ENCODE data around the gene DPEP1.
"Not testable (repeated sequence)": the region's sequence is repeated elsewhere in the genome, so short reads cannot be mapped to it uniquely, and the experiment has no call there.

The DPEP1 gene

GRCh38 chr16:89620406-89620841, 7.0 kb downstream of the DPEP1 start:
- no peak for DNase-seq

- DNase-seq, result no peak
Observed at GRCh38 chr16:89621136-89621697, 7.8 kb downstream of the DPEP1 start.

DNA sequence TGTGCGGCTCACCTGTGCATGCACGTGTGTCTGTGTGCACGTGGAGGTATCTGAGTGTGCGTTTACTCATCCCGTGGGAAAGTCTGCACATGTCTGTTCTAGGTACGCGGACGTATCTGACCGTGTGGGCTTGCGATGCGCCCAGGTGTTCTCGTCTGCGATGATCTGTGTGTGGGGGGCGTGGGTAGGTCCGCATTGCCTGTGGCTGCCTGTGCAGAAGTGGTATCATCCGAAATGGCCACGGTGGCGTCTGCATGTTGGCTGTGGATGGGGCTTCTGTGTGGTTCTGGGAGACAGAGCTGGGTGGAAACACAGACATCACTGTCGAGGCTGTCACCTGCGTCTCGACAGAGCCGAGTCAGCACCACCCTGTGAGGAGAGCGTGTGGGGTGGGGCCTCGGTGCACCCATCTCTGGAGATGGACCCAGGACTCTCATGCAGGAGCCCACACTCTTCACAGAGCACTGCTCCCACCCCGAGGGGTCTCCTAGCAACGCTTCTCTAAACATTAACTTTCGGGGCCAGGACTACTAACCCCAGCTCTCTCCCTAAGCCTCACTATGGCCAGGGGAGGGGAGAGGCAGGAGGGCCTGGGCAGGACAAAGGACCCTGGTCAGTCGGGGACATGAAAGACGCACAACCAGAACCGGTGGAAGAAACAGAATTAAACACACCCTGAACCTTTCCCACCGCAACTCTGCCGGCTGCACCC, 8.4 kb downstream of the DPEP1 start:
- no peak for DNase-seq

DNA sequence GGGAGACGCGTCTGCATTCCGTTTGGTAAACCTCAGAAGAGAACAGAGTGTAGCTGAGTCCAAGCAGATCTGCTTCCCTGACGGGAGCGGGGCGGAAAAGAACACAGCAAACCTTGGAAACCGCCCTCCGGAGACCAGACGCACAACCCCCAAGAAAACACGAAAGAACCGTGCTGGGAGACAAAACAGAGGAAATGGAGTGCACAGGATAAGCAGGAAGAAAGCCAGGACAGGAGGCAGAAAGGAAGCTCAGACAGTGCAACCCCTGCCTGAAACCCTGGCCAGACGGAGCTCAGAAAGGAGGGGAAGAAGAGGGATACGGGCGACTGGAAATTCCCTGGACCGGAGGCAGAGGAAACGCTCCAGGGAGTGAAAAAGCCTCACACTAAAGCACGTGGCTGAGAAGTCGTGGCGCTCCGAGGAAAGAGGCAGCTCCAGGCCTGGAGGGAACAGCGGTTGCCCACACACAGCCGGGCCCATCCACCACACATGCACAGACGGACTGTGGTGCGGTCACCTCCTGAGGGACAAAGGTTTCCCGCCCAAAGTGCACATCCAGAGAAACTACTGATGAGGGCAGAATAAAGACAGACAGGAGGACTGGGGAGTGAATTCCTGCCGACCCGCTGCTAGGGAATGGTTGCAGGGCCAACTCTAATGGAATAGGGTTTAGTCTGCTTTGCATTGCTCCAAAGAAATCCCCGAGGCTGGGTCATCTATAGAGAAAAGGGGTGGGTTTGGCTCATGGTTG, 10.2 kb downstream of the DPEP1 start:
- DNase-seq, result no peak

- no peak for DNase-seq
Observed at GRCh38 chr16:89624777-89625761, 11.6 kb downstream of the DPEP1 start.

DNA sequence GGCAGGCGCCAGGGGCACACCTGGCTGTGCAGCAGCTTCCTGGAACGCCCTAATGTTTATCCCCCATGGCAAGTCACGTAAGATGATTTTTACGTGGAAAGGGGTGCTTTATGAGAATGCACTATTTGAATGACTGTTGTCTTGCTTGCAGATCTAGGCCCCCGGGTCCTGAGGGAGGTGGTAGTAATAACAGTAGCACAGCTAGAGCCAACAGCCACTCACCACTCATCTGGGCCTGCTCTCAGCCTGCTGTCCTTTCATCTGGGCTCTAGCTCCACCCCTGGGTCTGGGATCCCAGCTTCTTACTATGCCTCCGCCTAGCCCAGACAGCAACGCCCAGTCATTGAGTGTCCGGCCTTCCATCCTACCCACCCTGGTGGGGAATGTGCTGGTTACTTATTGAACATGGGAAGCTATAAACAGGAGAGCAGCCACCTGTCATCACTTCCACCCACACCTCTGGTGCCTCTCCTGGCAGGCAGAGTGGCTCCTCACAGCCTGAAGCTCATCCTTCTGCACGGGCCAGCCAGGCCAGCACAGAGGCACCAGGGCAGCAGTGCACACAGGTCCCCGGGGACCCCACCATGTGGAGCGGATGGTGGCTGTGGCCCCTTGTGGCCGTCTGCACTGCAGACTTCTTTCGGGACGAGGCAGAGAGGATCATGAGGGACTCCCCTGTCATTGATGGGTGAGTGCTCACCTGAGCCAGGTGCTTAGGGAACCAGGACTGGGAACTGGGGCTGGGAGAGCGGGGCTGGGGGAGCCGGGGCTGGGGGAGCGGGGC, 16.6 kb downstream of the DPEP1 start:
- no peak for DNase-seq

DNA sequence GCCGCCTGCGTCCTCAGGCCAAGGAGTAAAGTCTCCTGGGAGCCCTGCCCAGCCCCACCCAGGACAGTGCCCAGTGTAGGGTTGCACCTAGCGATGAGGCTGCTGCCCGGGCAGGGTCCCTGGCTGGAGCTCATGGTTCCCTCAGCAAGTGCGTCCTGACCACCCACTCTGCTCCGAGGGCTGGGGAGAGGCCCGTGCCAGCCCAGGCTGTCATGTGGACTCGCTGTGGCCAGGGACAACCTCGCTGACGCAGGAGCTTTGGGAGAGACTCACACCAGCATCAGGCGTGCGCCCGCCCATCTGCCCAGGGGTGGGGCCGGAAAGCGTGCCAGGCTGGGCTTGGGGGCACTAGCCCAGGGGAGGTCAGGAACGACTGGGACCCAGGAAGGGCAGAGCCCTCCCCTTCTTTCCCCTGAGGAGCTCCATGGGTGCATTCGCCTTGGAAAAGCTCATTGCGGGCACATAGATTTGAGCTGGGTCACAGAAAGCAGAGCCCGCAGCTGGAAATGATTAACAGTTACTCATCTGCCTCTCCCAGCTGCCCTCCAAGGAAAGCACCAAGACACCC, 19.7 kb downstream of the DPEP1 start:
- no peak for DNase-seq

DNA sequence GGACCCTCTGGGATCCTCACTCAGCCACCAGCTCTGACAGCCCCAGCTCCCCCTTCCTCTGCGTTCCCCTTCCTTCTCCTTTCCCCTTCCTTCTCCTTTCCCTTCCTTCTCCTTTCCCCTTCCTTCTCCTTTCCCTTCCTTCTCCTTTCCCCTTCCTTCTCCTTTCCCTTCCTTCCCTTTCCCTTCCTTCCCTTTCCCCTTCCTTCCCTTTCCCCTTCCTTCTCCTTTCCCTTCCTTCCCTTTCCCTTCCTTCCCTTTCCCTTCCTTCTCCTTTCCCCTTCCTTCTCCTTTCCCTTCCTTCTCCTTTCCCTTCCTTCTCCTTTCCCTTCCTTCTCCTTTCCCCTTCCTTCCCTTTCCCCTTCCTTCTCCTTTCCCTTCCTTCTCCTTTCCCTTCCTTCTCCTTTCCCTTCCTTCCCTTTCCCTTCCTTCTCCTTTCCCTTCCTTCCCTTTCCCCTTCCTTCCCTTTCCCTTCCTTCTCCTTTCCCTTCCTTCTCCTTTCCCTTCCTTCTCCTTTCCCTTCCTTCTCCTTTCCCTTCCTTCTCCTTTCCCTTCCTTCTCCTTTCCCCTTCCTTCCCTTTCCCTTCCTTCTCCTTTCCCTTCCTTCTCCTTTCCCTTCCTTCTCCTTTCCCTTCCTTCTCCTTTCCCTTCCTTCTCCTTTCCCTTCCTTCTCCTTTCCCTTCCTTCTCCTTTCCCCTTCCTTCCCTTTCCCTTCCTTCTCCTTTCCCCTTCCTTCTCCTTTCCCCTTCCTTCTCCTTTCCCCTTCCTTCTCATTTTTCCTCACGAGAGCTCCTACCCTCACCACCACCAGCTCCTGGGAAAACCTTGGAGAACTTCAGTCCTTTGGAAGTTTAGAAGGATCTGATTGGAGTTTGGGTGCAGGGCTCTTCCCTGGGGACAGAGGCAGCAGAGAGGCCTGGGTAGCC, 21.3 kb downstream of the DPEP1 start:
- DNase-seq, result not testable (repeated sequence)

- no peak for DNase-seq
Observed at GRCh38 chr16:89636663-89637062, 23.2 kb downstream of the DPEP1 start.

DNA sequence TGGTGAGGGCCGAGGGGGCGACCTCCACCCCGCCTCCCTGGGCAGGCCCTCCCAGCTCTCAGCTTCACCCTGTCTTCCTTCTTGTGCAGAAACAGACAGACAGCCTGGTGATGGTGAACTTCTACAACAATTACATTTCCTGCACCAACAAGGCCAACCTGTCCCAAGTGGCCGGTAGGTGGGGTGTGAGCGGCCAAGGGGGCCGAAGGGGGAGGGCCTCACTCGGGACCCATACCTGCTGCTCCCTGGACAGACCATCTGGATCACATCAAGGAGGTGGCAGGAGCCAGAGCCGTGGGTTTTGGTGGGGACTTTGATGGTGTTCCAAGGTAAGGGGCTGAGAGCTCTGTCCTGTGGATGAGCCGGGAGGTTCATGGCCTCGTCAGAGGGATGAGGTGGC, 23.9 kb downstream of the DPEP1 start:
- DNase-seq, result no peak

- DNase-seq, result no peak
Observed at GRCh38 chr16:89638455-89638854, 25.0 kb downstream of the DPEP1 start.

DNA sequence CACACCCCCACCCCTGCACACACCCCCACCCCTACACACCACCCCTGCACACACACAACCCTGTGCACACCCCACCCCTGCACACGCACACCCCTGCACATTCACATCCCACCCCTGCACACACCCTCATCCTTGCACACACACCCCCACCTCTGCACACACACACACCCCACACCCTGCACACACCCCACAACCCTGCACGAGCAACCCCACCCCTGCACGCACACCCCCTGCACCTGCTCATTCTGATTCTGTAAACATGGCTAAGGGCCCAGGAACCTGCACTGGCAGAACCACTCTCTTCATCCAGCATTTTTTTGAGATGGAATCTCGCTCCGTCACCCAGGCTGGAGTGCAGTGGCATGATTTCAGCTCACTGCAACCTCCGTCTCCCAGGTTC, 25.9 kb downstream of the DPEP1 start:
- DNase-seq, result no peak

- no peak for DNase-seq
Observed at GRCh38 chr16:89641458-89642119, 28.1 kb downstream of the DPEP1 start.

DNA sequence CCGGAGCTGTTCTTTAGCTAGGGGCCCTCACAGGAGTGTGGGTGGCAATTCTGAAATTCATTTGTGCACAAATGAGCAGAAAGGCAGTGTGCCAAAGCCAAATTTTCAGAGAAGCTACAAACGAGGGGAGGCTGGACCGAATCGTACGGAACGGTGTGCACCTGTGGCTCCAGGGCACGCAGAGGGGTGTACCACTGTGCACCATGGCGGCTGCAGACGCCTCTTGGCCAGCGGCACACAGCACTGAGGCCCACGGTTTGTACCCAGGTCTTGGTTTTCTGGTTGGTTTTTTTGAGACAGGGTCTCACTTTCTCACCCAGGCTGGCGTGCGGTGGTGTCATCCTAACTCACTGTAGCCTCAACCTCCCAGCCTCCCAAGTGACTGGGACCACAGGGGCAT, 29.1 kb downstream of the DPEP1 start:
- DNase-seq, result no peak

DNA sequence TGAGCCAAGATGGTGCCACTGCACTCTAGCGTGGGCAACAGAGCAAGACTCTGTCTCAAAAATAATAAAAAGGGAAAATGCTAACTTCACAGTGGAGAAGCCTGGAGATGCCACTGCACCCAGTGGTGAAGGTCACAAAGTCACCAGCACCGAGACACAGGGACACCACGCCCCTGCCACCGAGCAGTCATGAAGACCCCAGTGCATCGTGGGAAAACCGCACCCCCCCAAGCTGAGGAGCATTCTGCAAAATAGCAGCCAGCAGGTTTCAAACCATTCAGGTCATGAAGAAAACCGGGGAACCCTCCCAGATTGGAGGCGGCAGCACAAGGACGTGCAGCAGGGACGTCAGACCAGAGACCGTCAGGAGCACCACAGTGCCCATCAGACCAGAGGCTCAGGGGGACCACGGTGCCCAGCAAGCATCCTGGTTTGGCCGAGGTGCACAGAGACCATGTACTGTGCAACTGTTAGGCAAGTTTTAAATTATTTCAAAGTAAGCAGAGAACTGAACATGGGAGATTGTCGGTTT, 30.4 kb downstream of the DPEP1 start:
- no peak for DNase-seq

DNA sequence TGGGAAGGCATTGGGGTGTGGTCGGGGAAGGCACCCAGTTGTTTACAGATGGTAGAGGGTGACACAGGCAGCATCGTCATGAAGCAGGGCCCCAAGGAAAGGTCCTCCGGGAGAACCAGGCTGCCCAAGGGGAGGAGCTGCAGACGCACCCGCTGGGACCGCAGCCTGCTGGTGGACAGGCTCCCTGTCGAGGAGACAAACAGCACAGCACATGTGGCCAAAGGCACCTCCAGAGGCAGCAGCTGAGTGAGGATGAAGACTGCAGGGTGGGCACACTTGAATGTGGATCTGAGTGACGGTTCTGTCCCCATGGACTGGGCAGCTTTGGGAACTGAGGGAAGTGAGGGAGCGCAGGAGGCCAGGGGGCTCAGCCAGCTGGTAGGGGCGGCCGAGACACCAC, 31.7 kb downstream of the DPEP1 start:
- DNase-seq, result no peak

DNA sequence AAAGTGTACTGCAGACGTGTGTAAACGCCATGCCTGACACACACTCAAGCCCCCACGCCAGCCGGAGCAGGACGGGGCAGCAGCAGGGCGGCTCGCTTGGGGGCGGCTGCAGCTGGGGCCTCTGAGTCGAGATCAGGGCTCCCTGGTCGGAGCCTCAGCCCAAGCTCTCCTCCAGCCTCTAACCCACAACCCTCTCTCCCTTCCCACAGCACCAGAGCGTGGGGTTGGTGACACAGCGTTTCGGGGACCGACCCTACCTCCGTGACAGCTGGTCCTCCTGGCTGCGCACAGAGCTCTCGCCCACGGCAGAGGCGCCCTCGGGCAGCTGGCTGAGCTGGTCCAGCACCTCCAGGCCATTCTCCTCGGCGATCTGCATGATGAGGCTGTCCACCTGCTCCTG, 32.8 kb downstream of the DPEP1 start:
- DNase-seq, result no peak

GRCh38 chr16:89646906-89647305, 33.5 kb downstream of the DPEP1 start:
- no peak for DNase-seq

DNA sequence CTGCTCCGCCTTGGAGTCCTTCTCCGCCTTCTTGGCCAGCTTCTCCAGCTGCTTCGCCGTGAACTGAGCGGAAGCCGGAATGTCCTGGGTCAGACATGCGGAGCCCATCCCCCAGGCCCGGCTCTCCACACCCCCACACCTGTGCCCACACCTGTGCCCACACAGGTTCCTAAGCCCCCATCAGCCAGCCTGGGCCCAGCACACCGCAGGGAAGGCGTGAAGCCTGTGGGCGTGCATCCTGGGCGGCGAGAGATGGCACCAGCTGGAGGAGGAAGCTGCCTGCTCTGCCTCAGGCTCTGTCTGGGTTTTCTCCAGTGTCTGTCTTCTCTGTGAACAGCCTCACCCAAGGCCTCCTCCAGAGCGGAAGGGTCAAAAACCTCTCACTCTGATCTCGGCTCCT, 38.1 kb downstream of the DPEP1 start:
- no peak for DNase-seq
